ENCODE data around the gene TMEM200A.

The TMEM200A gene

DNA sequence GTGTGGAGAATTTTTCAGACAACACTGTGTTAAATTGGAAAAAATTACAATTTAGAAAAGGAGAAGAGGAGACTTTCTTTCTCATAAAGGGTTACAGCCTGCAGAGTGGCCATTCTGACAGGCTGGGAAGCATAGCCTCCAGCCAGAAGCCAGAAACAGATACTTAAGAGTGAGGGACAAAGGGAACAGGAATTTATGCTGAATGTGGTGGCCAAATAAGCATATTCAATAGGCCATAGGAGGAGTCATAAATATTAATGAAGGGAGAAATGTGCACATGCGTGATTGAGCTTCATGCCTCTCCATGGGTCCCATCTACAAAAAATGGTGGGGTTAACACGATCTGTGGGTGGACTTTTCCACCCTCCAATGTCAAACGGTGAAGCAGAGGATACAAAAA, 13.4 kb downstream of the TMEM200A start:
- DNase-seq, result no peak

GRCh38 chr6:130381012-130381411, 15.2 kb downstream of the TMEM200A start:
- DNase-seq, result no peak

- no peak for DNase-seq
Measured at GRCh38 chr6:130381459-130382380, 15.9 kb downstream of the TMEM200A start.

GRCh38 chr6:130382872-130383490, 17.2 kb downstream of the TMEM200A start:
- no peak for DNase-seq

DNA sequence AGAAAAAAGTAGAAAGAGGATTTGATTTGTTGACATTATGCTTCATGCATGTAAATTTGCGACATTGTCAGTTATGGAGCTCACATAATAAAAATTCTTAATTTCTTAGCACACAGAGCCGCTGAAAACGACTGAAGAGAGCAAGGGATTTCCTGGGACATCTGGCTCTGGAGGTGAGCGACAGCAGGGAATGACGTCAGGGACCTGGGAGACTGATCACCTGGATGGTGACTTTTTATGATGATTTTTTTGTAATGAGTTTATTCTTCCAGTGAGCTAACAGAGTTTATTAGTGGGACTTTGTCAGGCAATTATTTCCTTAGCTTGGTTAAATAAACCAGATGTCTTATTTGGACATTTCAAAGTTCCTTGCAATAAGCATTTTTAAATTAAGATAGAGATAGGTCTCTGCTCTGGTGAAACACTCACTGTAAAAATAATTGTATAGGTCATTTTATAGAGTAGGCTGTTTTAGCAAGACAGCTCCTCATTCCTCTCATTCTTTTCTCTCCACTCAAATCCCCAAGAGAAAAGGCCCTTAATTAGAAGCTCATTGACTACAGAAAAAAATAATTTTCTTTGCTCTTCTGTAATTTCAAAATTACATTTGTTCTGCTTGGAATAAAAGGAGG, 19.4 kb downstream of the TMEM200A start:
- no peak for DNase-seq

DNA sequence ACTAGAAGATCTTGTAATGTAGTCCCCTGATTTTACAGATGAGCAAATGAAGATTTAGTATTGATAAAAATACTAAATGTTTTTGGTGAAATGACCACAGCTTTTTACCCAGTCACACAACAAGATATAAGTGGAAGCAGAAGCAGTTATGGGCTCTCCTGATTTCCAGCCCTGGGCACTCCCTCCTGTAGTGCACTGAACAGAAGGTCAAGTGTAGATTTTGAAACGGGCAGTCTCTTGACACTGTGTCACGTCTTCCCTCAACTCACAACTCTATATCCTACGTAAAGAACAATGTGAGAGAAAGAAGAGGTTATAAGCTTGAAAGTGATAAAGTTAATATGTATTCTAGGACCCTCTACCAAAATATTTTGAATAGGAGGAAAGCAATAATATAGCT, 23.3 kb downstream of the TMEM200A start:
- DNase-seq, result no peak

DNA sequence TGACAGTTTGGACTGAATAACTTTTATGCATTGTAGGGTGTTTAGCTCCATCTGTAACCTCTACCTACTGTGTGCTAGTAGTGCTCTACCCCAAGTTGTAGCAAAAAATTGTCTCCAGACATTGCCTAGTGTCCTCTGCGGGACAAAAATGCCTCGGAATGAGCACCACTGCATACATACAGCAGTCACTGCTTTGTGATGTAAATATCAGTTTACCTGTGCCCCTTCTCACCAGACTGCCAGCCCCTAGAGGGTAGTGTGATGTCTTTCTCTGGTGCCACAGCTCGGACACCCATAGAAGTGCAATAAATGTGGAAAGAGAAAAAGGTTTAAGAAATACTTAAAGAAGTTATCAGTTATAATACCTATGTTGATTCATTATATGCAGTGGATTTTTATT, 25.1 kb downstream of the TMEM200A start:
- no peak for DNase-seq

DNA sequence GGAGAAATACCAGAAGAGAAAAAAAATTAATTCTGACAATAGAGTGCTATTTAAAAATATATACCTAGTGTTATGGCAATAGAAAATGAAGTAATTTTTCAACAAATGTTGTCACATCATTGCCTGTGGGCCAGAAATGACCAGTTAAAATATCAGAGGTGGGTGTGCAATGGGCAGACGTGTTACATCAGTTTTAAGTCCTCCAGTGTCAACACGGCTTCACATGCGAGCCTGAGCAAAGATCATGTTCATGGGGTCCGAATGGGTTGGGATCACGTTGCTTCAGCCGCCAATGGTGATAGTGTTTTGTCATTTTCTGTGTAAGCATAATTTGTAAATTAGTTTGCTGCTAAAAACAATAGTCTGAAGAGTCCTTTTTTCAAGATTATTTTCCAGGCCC, 27.5 kb downstream of the TMEM200A start:
- no peak for DNase-seq

GRCh38 chr6:130394246-130394645, 28.4 kb downstream of the TMEM200A start:
- DNase-seq, result no peak

DNA sequence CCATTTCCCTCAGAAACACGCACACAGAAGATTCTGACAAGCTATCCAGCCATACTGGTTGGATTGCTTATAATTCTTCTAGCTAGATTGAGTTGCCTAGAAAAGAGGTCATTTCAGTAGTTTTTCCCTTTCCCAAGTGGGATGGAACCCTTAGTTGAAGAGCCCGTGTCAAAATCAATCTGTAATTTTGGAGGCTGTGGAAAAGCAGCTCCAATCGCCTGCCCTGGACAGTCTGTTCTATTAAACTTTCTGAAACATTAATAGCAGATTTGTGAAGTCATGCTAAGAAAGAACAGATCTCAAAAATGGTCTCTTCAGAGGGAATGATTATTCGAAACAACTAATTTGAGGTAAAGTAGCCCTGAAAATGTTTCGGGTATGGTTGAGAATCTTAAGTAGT, 29.3 kb downstream of the TMEM200A start:
- no peak for DNase-seq

- DNase-seq, result no peak
Measured at GRCh38 chr6:130396722-130397121, 30.9 kb downstream of the TMEM200A start.

DNA sequence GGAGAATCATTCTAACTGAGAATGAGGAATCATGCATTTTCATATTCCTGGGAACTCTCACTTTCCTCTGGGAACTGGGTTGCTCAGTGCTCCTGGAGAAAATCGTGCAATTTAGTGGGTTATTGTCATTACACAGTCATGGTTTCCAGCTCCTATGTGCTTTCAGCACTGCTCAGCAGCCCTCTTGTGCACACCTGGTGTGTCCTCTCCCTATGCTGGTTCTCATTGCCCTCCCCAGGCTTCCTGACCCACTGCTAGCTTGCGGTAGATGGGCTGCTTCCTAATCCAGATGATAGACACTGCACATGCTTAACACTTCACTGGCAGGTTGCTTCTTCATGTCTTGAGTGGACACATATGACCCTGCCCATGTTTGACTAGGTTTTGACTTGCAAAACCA, 39.7 kb downstream of the TMEM200A start:
- no peak for DNase-seq

DNA sequence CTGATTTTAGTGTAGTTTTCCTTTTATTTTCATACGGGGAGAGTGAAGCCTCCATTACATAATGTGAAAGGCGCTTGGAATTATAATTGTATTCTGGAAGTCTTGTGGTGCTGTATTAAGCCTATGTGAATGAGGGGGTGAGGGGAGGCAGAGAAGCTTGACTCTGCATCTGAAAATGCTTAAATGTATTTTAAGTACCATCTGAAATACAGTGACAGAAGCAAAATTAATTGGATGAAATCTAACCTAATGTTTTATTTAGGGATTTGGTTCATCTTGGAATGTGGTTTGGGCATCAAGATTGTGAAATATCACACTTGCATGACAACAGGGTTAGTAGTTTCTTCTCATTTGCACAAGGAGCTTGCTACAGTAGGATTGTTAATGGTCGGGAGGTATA, 41.2 kb downstream of the TMEM200A start:
- DNase-seq, result no peak

- DNase-seq, result no peak
Measured at GRCh38 chr6:130409418-130410100, 43.7 kb downstream of the TMEM200A start.

DNA sequence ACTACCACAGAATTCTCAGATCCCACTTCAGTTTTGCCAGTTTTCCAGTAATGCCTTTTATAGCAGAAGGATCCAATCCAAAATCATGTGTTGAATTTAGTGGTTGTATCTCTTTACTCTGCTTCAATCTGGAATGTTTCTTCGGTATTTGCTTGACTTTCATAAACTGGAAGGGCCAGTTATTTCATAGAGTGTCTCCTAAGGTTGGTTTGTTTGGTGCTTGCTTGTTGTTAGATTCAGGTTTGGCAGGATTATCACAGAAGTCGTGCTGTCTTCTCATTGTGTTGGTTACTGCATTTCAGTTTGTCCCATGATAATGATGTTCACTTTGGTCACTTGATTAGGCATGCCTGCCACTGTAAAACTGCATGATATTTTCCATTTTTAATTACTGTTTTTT, 45.7 kb downstream of the TMEM200A start:
- no peak for DNase-seq

DNA sequence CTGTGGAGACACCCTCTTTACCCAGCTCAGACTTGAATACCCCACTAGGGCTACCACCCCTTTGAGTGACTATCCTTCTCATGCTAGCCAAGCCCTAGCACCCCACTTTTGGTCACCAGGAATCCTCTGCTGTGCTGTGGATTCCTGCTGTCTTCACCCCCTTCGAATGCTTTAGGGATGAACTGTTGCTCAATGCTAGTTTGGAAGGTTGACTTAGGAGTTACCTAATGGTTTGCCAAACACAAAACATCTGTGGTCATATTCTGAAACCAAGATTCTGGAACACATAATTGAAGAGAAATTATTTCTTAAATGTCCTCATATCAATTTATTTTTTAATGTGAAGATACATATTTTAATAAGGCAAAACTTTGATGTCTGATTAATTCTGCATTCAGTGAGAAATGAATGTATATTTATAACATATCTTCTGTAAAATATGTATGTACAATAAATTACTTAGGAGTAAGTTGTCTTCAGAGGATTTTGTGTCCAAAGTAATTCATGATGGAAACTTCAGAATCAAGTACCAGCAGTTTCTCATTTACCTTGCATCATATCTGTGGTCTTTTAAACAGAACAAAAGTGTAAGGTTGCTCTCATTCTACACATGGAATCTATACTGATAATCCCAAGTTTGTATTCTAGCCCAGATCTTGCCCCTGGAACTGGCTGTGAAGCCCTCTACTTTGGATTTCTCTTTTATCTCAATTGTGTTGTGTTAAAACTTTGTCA, 46.9 kb downstream of the TMEM200A start:
- no peak for DNase-seq

DNA sequence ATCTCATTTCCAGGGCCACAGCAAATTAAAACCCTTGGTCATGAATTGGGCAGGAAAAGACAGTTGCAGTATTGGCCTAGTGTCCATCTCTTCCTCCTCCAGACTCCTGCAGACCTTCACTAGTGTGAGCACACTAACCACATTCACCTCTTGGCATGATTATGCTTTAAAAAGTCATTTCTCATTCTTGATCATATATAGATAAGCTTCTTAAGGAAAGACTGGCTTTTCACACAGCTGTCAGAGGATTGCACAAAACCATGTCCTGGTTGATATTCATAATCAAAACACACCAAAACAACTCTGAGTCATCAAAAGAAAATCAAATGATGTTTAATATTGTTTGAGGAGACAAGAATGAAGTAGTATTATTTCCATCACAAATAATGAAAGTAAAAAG, 52.1 kb downstream of the TMEM200A start:
- no peak for DNase-seq

DNA sequence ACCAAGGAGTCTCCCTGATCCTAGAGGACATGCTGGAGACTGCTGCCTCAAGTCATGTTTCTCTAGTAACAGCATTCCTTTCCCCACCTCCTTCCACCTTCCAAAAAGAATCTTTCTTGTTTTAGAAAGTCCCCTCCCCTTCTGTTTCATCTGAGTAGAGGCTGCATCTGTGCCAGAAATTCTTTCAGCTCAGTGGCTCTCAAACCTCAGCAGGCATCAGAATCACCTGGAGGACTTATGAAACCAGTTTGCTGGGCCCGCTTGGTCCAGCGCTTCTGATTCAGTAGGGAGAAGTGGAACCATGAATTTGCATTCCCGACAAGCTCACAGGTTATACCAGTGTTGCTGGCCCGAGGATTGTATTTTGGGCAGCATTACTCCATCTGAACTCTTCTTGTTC, 55.1 kb downstream of the TMEM200A start:
- DNase-seq, result no peak

GRCh38 chr6:130421585-130421984, 55.8 kb downstream of the TMEM200A start:
- no peak for DNase-seq

- no peak for DNase-seq
Measured at GRCh38 chr6:130423044-130423443, 57.2 kb downstream of the TMEM200A start.

- no peak for DNase-seq
Measured at GRCh38 chr6:130424710-130425109, 58.9 kb downstream of the TMEM200A start.

- DNase-seq, result no peak
Measured at GRCh38 chr6:130425537-130425936, 59.7 kb downstream of the TMEM200A start.
